ENCODE measurements around the gene NPR3.
A peak's percentile ranks its signal among the peaks of the same experiment; 100 is the strongest.

The NPR3 gene

DNA sequence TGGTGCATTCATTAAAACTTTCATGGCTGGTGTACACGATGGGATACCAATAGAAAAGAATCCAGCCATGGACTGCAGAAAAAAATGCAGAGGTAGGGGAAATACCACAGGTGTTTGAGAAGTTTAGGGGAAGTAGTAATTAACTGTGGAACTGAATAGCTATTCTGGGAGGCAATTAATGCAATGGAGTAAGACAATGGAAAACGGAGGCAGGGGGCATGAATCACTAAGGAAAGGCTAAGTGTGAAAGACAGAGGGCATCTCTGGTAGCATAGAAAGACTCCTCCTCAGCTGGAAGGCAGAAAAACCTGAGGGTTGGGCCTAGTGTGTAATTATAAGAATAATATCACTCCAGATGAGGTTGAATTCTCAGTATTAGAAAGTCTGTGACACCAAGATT is 30.9 kb upstream of the NPR3 start:
- TF ChIP-seq, protein P1, sequence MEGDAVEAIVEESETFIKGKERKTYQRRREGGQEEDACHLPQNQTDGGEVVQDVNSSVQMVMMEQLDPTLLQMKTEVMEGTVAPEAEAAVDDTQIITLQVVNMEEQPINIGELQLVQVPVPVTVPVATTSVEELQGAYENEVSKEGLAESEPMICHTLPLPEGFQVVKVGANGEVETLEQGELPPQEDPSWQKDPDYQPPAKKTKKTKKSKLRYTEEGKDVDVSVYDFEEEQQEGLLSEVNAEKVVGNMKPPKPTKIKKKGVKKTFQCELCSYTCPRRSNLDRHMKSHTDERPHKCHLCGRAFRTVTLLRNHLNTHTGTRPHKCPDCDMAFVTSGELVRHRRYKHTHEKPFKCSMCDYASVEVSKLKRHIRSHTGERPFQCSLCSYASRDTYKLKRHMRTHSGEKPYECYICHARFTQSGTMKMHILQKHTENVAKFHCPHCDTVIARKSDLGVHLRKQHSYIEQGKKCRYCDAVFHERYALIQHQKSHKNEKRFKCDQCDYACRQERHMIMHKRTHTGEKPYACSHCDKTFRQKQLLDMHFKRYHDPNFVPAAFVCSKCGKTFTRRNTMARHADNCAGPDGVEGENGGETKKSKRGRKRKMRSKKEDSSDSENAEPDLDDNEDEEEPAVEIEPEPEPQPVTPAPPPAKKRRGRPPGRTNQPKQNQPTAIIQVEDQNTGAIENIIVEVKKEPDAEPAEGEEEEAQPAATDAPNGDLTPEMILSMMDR (IDR thresholded peaks at IDR 0.05; ENCODE audit: low read length, missing control alignments), result no peak
- no peak for DNase-seq (ENCODE audit: low read depth)
- no peak overlapping the region for H3K4me3 ChIP-seq (replicated peaks; ENCODE audit: low read depth, low read length)

DNA sequence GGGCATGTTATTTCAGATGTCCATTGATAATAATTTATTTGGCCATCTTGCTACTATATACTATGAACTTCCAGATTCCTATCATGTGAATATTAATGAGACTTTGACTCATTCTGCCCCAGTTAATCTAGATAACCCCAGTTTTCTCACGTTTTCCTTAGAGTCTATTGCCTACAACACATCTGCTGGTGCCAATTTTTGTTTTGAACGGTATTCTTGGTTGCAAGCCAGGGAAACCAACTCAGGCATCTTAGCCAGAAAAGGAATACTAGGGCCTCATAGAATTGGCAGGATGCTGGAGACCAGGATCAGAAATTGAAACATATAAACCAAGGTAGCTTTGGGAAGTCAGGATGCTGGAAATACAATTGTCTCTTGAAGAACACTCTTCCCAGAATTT is 28.0 kb upstream of the NPR3 start:
- DNase-seq (ENCODE audit: low read depth), result no peak
- TF ChIP-seq, protein P1 (IDR thresholded peaks at IDR 0.05; ENCODE audit: low read length, missing control alignments), result no peak
- H3K4me3 ChIP-seq (replicated peaks; ENCODE audit: low read depth, low read length), result no peak overlapping the region

DNA sequence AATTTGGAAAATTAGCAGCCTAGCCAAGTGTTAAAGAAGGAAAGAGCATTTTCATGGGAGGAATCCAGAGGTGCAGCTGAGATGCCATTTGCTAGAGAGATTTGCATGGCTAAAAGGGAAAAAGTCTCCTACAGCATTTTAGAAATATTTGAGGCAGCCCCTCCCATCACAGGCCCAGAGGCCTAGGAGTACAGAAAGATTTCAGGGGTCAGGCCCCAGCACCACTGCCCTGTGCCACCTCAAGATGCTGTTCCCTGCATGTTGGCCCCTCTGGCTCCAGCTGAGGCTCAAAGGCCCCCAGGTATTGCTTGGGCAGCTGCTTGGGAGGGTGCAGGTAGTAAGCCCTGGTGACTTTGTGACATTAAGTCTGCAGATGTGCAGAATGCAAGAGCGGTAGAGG is 26.9 kb upstream of the NPR3 start:
- DNase-seq (ENCODE audit: low read depth), result no peak
- TF ChIP-seq, protein P1 (IDR thresholded peaks at IDR 0.05; ENCODE audit: low read length, missing control alignments), result no peak
- no peak overlapping the region for H3K4me3 ChIP-seq (replicated peaks; ENCODE audit: low read depth, low read length)

DNA sequence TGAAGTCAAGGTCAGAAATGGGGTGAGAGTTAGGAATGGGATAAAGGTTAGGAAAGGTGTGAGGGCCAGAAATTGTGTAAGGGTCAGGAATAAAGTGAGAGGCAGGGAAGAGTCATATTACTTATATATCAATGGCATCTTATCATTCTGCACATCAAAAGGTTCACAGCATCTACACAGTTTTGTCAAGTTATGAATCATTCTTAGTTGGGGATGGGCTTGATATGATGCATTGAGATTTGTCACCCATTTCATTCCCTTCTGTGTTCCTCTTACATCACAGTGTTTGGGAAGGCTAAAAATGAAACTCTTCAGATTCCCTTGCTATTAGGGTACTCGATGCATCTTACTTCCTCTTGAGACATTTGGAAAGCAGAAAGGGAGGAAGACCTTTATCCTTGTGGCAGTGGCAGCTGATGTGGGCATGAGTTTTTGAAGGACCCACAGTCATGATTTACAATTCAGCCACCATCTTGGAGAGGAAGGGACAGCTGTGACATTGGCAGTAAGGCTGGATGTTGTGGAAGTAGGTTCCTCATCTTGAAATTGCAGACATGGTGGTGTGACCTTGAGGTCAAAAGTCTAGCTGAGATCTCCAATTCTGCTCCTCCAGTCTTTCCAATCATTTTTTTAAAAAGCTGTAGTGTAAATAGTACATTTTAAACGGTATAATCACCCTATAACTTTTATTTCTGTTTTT is 24.2 kb upstream of the NPR3 start:
- TF ChIP-seq, protein P1 (IDR thresholded peaks at IDR 0.05; ENCODE audit: low read length, missing control alignments), result no peak
- no peak for DNase-seq (ENCODE audit: low read depth)

DNA sequence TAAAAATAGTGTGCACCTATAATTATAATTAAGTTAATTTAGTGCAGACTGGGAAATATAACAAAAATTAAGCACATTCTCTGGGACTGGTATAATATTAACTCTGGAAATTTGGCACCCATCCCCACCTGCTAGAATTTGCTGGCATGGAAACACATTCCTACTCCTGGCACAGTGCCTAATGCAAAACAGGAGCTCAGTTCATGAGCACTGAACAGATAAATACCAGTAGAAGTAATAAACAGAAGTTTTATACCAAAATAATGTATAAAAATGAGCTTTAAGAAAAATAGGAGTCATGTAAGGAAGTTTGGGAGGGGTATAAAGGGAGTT is 23.7 kb upstream of the NPR3 start:
- DNase-seq (ENCODE audit: low read depth), result peak; percentile 60
- H3K4me3 ChIP-seq (replicated peaks; ENCODE audit: low read depth, low read length), result no peak overlapping the region
- TF ChIP-seq, protein P1 (IDR thresholded peaks at IDR 0.05; ENCODE audit: low read length, missing control alignments), result no peak

More for the DNA sequence above, 24.2 kb upstream of the NPR3 start:
- no peak overlapping the region for H3K4me3 ChIP-seq (replicated peaks; ENCODE audit: low read depth, low read length)

DNA sequence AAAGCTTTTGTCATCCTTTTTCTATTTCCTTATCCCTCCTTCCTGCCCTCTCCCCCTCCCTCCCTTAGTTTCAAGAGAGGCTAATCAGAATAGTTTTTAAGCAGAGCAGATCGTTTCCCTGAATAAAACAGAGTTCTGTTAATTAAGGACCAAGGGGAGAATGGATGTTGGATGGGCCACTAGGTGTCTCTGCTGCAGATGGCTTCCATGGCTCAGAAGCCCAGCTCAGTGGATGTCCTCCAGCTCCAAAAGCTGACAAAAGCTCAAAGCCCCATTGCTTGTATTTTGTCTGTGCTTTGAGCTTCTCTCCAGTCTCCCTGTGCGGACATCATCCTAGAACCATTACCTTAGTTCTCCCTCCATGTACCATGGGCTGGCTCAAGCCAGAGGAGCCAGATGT is 21.0 kb upstream of the NPR3 start:
- DNase-seq (ENCODE audit: low read depth), result no peak
- TF ChIP-seq, protein P1 (IDR thresholded peaks at IDR 0.05; ENCODE audit: low read length, missing control alignments), result peak; percentile 34
- no peak overlapping the region for H3K4me3 ChIP-seq (replicated peaks; ENCODE audit: low read depth, low read length)

DNA sequence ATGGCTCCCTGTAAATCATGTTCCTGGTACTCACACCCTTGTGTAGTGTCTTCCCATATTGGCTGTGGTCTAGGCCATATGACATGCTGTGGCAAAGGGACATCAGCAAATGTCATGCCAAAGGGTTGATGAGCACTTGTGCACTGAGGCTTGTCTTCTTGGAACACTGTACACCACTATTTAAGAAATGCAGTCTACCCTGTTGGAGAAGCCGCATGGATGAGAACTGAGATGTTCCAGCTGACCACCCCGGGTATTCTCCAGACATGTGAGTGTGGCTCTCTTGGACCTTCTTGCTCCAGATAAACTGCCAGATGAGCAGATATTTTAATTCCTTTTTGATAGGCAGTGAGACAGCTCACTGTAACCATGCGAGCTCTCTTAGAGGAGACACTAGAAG is 20.5 kb upstream of the NPR3 start:
- TF ChIP-seq, protein P1 (IDR thresholded peaks at IDR 0.05; ENCODE audit: low read length, missing control alignments), result no peak
- no peak for DNase-seq (ENCODE audit: low read depth)
- no peak overlapping the region for H3K4me3 ChIP-seq (replicated peaks; ENCODE audit: low read depth, low read length)
